SH-SY5Y (cell line): ENCODE data around the gene ZFAND2A.

Experiments used
- GATA2 ChIP-seq: IDR thresholded peaks from 2 replicates; pipeline ENCODE4 v1.6.1; 2011; ENCODE audit warnings: mild to moderate bottlenecking, low read depth, low read length
- GATA3 ChIP-seq: IDR thresholded peaks from 2 replicates; pipeline ENCODE4 v1.6.1; 2011; ENCODE audit warnings: low read depth, mild to moderate bottlenecking, low read length, moderate library complexity

Gene ZFAND2A

DNA sequence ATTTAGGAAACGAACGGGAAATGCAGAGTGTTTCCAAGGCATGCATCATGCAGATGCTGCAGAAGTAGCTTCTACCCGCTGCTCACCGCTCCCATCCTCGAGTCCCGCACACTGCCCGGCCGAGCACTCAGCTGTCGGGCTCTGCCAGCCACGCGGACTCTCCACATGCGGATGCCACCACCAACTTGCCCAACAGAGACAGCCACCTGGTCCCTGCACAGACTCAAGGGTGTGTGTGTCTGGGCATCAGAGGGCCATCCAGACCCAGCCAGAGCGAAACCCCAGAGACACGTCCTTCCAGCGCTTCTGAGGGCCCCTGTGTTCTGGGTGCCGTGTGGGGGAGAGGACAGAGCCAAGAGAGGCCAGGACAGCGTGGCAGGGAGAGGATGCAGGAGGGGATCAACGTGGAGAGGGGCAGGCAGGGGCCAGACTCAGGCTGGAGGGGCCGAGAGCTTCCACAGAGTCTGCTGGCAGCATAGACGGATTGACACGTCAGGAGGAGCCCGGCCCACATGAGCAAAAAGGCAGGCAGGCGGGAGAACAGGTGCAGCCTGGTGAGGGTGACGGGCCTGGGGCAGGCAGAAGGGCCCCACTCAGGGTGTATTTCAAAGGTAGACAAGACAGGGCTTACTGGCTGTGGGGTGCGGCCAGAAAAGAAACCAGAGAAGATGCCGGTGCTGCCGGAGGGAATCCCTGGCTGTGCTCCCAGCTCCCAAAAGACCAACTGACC is 53.8 kb downstream of the ZFAND2A start:
- TF ChIP-seq GATA2 (no peak), GATA3 (no peak)

DNA sequence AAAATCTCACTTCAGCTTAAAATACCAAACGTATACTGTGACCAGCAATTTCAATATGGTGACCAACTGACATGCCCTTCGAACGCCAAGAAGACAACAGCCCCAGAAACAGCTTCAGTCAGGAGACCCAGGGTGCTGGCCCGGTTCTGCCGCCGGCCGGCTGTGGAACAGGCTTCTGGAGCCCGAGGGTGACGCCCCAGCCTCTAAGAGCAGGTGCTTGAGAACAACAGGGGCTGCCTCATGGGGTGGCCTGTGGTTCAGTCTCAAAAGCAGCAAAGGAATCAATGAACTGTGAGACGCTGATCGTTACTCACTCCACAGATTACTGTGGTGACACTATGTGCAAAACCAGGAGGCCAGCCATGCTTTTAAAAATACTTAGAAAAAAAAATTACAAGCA is 54.8 kb downstream of the ZFAND2A start:
- no peak for TF ChIP-seq GATA2
- no peak for TF ChIP-seq GATA3

DNA sequence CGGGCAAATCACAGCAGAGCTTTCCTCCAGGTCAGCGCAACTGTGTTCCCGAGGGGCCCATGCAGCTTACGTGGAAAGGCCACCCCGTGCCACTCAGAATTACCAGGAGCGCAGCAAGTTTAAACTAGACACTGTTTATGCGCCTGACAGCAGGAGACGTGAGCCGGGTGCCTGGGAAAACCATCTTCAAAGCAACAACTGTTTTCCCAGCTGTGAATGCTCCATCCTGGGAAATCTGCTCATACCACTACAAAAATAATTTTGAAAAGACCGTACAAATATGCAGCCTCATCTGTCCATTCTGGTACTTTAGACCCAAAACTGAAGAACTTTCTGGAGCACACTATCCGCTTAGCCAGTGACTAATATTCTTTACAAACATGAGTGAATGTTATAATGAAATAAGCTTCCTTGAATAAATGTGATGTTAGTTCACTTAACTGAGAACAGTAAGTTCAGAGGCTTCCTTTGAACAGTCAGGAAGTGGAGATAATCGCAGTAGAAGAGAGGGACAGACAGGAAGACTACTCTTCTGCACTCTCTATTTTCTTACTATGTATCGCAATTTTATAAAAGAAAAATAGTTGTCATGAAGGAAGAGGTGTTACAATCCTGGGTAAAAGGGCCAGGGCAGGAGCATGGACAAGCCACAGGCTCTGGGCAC is 55.3 kb downstream of the ZFAND2A start:
- TF ChIP-seq GATA3 (no peak), GATA2 (no peak)

GRCh38 chr7:1103789-1104515 is 56.0 kb downstream of the ZFAND2A start:
- TF ChIP-seq GATA2 (no peak), GATA3 (no peak)

DNA sequence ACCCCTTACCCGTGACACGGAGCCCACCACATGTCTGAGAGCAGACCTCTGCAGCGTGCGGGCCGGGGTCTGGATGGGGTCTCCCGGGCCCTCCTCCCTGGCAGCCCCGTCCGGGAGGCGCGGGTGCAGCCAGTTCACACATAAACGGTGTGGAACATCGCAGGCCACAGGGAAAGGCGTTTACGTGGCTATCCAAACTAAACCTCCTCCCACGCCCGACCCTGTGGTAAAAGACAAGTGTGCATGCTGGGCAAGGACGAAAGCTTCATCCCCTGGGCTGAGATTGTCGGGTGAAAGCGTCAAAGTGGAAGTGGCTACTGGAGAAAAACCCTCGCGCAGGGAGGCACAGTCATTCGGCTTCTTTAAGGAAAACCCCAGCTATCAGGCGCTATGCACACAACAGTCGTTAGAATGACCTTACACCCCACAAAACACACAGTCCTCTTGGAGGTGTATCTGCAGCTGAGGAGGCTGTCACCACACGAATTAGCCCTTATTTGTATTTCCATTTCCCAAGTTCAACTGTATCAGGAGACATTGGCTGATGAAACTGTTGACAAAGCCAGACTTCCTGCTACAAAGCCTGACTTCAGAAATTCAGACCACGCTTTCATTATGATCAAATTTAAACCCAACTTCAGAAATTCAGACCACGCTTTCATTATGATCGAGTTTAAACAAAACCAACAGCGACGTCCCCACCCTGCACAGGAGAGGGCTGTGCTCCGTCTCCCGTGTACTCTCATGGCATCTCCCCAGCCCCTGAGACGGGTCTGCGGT is 56.8 kb downstream of the ZFAND2A start:
- TF ChIP-seq GATA2 = no peak
- TF ChIP-seq GATA3 = no peak
